Measurements from ENCODE around the gene ELOVL7.

DNA sequence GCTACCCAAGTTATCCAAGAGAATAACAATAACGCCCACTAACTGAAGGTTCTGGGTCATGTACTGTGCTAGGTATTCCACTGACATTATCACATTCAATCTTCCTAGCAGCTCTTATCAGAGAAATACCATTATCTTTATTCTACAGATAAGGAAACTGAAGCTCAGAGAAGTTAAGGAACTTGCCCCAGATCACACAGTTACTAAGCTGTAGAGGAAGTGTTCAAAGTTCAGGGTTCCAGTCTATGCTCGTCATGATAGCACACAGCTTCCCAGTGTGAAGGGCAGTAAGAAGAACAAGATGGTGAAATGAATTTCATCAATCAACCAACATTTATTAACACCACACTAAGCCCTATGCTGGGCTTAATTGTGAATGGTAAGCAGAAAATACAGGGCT, 29.6 kb downstream of the ELOVL7 start:
- TF ChIP-seq, protein P1, sequence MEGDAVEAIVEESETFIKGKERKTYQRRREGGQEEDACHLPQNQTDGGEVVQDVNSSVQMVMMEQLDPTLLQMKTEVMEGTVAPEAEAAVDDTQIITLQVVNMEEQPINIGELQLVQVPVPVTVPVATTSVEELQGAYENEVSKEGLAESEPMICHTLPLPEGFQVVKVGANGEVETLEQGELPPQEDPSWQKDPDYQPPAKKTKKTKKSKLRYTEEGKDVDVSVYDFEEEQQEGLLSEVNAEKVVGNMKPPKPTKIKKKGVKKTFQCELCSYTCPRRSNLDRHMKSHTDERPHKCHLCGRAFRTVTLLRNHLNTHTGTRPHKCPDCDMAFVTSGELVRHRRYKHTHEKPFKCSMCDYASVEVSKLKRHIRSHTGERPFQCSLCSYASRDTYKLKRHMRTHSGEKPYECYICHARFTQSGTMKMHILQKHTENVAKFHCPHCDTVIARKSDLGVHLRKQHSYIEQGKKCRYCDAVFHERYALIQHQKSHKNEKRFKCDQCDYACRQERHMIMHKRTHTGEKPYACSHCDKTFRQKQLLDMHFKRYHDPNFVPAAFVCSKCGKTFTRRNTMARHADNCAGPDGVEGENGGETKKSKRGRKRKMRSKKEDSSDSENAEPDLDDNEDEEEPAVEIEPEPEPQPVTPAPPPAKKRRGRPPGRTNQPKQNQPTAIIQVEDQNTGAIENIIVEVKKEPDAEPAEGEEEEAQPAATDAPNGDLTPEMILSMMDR (IDR thresholded peaks at IDR 0.05) = no peak
- TF ChIP-seq POLR2A (IDR thresholded peaks at IDR 0.05) = no peak
